NOMO-1 (cell line): ENCODE results near the gene C1QTNF7.
A peak's percentile ranks its signal among the peaks of the same experiment; 100 is the strongest.

Source experiments
- DNase-seq, 2 experiments: peaks; one replicate each; lab custom pipeline; 2025; ENCODE audit not compliant: unreplicated experiment in 2 of 2; lab: John Stamatoyannopoulos, UW

C1QTNF7 gene, protein sequence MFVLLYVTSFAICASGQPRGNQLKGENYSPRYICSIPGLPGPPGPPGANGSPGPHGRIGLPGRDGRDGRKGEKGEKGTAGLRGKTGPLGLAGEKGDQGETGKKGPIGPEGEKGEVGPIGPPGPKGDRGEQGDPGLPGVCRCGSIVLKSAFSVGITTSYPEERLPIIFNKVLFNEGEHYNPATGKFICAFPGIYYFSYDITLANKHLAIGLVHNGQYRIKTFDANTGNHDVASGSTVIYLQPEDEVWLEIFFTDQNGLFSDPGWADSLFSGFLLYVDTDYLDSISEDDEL

DNA sequence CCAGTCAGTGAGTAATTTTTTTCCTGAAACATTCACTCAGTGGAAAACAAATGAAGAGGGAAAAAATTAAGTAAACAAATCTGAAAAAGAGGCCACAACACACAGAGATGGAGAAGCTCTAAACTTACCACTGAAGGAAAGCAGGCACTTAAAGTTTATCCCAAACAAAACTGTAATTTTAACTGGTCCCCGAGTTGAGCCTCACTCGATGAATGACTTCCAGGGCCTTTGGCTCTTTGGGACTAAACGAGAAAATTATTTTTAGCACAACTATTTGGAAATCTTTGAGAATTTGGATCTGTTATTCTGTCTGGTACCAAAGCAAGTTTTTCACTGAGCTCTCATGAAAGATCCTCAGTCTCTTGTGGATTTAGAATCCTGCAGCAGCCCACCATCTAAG is at the start of gene C1QTNF7:
TSS of gene C1QTNF7 (plus strand) at position 333 of the 400 bp plus-strand sequence. CDS start 7,711 bp downstream, outside the sequence.
- no peak for DNase-seq

DNA sequence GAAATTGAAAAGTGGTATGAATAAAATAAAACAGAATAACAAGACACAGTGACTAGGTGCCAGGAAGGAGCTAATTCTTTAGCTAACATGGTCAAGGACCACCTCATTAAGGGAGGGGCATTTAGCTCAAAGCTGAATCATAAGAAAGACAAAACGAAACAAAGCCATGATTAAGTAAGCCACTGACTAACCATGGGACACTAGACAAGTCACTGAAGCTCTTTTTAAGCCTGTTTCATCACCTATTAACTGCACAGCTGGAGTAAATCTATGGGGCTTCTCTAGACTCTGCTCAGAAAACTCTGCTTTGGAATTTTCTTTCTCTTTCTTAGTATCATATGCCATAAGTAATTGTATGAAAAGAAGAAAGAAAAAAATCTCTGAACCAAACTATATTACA is 49.8 kb upstream of the C1QTNF7 start:
- peak; percentile 14 to 50 for DNase-seq

DNA sequence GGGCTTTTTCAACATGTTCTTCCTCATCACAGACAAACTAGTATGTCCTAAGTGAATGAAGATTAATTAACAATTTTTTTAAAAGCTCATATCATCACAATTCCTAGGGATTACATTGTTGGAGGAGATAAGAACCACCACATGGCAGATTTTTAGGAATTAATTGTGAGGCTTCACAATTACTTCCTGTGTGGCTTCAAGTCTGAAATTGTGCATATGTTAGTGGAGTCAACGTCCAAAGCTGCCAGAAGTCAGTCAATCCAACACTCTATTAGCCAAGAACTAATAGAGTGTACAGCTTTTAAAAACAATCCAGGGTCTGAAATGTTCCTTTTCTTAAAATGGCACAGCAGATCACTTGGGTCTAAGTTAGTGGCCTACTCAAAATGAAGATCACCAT is 49.3 kb upstream of the C1QTNF7 start:
- DNase-seq: no peak

DNA sequence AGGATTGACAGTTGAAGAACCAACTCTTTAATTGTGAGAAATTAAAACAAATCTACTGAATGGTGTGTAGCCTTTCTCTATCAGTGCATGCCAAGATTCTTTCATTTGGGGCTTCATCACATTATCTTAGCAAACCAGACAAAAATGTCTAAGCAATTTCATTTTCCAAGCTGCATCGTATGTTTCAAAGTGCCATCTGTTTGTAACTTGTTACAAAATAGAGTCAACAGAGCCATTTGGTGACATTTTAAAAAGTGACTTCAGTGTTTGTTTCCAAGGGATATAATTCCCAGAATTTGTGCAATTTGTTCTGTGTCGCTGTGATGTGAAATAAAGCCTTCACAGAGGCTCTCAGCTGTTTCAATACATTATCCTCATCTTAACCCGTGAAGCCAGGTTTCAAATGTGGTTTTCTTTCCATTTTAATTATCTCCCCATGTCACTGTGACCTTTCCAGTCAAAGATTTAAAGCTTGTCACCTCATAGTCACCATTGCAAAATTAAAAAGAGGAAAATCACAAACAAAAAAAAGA is 46.0 kb upstream of the C1QTNF7 start:
- DNase-seq: no peak

DNA sequence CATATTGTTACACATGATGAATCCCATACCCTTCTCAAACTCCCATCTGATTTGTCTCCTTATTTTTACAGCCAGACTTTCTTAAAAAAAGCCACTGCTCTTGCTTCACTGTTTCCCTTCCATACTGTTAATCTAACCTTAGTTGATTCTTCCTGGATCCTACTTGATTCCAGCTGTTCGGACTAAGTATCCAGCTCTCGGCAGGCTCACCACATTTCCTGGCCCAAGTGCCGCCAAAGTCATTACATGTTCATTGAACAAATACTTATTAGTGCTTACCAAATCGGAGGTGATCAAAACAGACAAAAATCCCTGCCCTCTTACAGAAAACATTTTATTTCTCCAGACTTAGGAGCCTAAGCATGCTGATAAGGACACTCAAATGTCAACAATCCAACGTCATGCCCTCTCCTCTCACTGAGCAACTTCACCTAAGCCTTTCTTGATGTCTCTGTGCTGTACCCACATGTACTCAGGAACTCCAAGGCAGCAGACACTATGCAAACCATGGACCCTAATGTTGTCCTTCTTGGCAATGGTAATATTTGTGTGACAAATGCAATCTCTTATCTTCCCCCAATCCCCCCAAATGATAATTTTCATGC is 45.1 kb upstream of the C1QTNF7 start:
- DNase-seq: no peak

DNA sequence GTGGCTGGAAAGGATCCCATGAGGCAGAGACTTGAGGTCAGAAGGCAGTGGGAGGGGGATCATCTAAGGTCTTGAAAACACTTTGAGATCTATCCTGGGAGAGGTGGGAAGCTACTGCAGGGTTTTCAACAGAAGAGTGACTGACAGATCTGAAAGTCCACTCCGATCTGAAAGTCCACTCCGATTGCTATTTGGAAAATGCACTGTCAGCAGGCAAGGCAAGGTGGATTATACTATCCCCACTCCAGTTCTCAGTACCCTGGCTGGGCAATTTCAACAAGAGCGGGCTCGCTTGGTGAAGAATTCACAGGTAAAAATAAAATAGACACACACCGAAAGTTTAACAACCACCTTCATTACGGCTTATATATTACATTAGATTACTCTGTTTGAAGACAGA is 42.3 kb upstream of the C1QTNF7 start:
- no peak for DNase-seq

DNA sequence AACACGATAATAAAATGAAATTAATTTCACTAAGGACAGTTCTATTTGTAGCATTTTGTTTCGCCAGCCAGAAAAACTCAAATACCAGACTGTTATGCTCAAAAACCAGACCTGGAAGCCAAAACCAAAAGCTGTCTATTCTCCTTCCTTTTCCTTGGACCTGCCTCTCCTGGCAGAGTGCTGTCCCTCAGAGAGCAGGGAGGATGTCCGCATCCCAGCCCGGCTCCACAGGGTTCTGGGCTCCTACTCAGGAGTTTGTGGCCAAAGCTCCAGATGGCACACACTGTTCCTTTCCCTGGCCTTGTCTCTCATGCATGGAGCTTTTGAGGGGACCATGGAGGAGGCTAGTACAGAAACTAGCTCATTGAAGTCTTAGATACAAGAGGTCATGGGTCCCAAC is 41.9 kb upstream of the C1QTNF7 start:
- no peak for DNase-seq

DNA sequence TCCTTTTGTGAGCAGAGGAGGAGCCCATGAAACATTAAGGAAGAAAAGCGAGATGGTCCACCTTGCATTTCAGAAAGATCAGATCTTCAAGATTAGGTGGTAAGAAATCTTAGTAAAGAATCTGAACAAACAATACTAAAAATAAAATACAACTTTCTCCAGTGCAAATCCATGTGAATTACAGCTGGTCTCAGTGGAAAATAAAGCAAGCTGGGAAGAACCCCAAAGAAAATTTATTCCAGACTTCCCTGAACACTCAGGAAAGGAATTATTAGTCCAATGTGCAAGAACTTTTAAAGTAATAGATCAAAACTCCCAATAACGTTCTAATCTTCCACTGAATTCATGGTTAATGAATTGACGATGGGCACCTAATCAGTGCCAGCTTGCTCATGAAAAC is 37.3 kb upstream of the C1QTNF7 start:
- DNase-seq: no peak

DNA sequence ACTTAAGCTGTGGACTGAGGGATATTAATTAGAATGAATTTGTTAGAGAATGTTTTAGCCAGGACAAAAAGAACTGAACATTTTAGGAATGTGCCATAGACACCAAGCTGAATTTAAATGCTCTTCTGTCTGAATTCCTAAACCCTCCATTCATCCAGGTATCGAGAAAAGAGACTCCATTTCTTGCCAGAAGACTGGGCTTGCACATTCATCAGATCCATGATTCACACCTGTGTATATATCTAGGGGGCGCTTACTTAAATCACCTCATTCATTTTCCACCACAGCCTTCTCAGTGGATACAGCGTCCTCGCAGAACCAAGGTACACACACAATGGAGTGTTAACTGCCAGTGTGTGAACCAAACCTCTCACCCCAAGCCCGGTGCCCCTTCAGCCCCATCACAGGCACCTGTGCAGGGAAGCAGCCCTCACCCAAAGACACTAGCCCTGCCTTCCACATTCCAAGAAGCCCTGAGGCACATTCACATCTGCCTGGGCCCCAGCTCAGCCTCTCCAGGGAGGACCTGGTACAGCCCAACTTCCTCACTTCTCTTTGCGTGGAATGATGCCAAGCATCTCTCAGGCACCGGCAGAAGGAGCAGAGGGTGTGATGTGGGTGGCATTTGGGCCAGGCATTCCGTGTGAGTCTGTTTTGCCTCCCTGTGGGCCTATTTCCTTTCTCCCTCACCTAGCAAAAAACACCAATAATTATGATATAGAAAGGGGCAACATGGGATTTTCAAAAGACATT is 35.6 kb upstream of the C1QTNF7 start:
- DNase-seq: no peak

DNA sequence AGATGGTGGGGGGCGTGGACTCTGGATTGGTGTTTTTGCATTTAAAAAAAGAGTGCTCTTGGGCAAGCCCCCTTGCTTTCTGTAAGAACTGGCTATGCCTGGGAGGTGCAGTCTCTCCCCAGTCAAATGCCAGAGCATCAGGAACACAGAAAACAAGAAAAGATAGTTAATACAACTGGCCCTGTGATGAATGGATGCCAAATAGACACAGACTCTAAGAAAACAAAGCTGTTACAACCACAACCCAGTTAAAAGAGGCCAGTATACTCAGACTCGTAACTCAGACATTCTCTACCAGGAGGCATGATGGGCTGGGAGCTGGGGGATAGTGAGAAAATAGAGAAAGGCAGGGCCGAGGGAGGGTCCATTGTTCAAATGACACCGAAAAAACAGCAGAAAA is 32.5 kb upstream of the C1QTNF7 start:
- DNase-seq: no peak

DNA sequence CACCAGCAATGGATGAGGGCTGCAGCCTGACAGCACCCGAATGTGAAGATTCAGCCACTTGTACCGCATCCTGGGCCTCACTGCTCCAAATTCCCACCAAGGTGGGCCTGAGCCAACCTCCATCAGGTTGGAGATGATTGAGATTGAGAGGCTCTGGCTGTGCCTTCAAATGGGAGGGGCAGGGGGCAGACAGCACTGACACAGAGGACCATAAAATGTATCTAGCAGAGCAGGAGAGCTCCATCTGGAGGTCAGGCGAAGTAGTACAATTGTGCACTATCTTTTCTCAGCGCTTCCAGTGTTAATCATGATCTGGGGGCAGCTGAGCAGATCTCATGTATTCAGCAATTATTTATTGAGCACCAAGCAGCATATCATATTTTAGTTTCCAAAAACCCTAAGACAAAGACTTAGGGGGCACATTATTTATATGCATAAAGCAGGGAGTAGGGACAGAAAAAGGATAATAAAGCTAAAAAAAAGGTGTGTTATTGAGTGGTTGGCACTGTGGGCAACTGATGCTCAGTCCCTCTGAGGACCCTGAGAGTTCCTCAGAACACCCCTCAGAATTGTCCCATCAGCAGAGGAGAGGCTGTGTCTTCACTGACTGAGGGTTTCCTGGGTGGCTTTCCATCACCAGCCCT is 31.6 kb upstream of the C1QTNF7 start:
- DNase-seq: peak; percentile 20 to 40

DNA sequence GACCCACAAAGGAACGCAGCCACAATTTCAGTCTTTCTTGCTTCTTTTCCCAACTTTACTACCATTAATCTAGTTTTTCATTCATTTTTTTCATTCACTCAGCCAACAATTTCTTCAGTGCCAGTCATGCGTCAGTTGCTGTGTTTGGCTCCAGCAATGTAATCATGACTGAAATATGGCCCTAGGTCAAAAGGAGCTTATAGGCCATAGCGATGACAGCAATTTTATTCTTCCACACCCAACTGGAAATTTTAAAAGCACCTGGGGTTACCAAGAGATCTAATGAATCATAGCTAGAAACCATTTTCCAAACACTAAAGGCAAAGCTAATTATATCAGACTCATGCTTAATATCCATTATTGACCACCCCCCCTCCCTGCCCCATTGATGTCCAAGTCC is 29.8 kb upstream of the C1QTNF7 start:
- DNase-seq: no peak

DNA sequence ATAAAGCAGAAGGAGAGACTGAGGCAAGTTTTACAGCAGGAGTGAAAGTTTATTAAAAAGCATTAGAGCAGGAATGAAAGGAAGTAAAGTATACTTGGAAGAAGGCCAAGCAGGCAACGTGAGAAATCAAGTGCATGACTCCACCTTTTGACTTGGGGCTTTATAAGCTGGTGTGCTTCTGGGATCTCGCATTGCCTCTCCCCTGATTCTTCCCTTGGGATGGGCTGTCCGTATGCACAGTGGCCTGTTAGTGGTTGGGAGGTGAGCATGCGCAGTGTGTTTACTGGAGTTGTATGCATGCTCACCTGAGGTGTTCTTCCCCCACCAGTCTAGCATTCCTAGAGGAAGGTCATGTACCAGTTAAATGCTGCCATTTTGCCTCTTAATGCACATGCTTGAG is 29.1 kb upstream of the C1QTNF7 start:
- no peak for DNase-seq

DNA sequence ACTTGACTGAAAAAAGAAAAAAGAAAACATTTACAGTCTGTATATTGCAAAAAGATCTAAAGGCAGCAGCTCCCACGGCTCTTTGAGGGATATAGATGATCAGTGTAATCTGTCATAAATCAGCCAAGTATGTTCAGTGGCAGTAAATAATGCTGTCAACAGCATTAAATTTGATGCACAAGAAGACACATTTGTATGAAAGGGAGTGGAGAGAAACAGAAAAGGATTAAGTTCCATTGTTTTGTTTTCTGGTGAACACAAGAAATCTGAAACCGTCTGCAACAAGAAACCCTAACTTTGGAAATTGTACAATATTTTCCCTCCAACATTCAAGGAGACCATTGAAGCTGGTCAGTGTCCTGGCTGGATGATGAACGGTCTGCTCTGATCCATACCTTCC is 27.6 kb upstream of the C1QTNF7 start:
- DNase-seq: no peak

DNA sequence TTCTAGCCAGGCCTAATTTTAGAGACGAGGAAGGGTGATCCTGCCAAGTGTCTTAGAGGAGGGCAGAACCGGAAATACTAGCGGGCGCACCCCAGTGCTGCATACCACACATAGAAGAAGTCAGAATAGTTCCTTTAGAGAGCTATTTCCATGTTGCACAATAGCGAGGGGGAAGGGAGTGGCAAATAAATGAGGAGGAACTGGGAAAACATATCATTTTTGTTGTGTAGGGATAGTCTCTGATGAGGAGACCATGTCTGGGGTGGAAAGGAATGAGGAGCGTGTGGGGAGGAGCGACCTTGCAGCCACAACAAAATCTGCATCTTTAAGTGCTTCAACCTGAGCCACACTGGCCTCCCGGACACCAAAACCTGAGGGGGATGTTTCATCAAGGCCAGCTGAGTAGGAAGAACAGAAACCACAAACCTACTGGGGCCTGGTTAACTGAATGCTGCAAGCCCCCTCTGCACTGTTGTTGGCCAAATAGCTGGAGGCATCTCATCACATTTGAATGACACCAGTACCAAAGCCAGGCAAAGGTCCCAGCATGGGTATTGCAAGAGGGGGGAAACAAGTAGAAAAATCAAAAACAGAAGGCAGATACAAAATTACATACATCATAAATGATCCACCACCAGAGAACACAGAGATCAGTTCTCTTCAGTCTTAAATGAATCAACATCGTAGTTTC is 26.7 kb upstream of the C1QTNF7 start:
- DNase-seq: peak; percentile 89 to 91

DNA sequence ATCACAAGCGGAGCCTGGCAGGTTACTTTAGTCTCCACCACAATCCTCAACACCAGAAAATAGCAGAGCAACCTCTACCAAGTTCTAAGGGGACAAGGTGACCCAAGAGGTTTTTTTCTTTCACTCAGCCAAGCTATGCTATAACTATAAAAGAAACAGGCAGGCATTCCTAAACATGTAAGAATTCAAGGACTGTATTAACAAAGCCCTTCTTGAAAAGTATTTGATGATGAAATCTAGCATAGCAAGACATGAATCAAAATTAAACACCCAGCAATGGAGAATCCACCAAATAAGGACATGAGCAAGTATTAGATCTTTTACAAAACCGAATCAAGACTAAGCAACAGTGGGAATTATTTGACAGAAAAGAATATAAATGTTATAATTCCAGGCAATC is 25.7 kb upstream of the C1QTNF7 start:
- DNase-seq: no peak

DNA sequence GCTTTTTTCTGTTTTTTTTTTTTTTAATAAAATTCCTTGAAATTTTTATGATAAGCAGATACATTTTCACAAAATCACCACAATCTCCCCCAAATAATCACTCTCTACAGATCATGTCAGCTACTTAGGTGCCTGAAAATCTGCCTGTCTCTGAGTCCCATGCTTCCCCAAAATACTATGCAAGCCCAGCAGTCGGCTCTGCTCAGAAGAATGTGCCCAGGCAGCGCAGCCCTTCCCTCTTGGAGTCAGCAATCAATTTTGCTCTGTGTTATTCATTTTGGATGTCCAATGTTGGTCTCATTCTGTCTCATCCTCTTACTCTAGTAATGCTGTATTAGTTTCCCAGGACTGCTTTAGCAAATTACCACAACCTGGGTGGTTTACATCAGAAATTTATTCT is 24.9 kb upstream of the C1QTNF7 start:
- DNase-seq: peak; percentile 32 to 33

DNA sequence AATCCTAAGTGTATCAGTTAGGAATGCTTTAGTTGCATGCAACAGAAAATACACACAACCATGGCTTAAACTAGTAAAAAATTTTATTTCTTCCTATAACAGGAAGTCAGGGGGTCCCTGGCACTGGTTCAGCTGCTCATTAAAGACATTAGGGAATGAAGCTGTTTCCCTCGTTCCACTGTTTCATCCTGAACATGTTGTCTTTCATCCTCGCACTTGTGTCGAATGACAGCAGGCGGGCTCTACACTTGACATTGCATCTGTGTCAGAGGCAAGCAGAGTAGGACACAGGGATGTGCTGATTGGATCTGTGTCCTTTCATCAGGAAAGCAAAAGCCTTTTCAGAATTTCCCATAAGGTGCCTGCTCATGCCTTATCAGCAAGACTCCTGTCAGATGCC is 22.8 kb upstream of the C1QTNF7 start:
- no peak for DNase-seq

DNA sequence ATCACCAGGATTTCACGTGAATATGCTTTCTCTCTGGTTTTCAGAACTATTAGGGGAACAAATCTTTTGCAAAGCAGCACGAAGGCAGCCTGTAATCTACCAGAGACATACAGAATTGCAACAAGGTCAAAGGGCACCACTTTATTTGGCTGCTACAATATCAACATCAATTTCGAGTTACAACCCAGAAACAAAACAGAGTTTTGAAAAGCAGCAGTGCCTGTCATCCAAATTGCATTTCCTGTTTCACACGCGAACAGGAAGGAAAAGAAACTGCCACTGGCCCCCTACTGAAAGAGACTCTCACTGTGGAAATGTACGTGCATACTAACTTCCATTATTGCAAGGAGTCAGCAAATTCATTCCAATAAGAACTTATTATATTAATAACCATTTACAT is 17.1 kb upstream of the C1QTNF7 start:
- DNase-seq: peak; percentile 68 to 89

DNA sequence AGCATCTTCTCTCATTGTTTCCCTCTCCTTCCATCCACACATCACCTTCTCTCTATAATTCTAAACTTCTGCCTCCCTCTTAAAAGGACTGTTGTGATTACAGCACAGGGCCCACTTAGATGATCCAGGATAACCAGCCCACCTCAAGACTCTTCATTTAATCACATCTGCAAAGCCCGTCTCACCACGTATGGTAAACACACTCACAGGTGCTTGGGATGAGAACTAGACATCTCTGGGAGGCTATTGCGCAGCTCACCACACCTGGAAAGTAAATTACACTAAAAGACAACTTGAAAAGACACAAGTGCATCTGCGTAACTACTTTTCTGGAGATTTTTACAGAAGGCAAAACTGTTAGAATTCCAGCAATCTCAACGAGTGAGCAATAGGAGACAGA is 15.4 kb upstream of the C1QTNF7 start:
- DNase-seq: no peak
